Gastrocnemius medialis (tissue), 4 donors: Measurements from ENCODE around the gene MAEA.

Experiments
- POLR2A ChIP-seq, 2 donors: fragments of 450-650 bp; IDR thresholded peaks; one replicate each; pipeline ENCODE4 v1.6.1; 2017; ENCODE audit warnings: antibody characterized with exemption in 2 of 2, mild to moderate bottlenecking in 2 of 2, moderate library complexity in 2 of 2
- TF ChIP-seq, protein P1 (sequence below), 5 experiments: fragments of 450-650 bp in 3 of 5; fragments of 200-600 bp in 2 of 5; sonication (generic) in 2 of 5; IDR thresholded peaks in 4 of 5; conservative IDR thresholded peaks in 1 of 5; 1 replicate in 4 of 5; 2 replicates in 1 of 5; pipeline ENCODE4 v1.5.1; 2016 to 2019; ENCODE audit warnings: antibody characterized with exemption in 5 of 5, mild to moderate bottlenecking in 3 of 5, moderate library complexity in 3 of 5

DNA sequence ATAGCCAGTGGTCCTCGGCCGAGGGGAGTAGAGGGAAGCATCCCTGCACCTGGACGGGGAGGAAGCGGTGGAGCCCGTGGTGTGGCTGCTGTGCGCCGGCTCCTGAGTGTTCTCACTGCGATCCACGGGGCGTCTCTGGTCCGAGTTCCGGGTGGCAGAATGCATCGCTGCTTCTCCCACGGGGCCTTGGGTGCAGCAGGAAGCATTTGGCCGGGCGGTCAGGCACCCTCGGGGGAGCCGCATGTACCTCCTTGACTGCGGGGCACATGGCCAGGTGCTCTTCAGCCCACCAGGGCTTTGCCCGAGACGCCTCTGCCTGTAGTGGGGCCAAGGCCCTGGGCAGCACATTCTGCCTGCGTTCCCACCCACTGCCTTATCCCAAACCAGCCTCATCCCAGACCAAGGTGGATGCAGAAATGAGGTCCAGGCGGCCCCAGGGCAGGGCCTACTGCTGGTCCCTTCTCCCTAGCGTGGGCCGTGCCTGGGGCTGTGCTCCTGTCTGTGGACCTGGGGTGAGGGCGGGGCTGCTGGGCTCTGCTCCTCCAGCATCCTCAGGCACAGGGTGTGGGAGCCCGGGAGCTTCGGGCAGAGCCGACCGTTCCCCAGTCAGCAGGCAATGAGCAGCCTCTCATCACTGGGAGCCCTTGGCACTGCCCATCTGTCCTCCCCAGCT, 89.0 kb downstream of the MAEA start:
- TF ChIP-seq, protein P1, sequence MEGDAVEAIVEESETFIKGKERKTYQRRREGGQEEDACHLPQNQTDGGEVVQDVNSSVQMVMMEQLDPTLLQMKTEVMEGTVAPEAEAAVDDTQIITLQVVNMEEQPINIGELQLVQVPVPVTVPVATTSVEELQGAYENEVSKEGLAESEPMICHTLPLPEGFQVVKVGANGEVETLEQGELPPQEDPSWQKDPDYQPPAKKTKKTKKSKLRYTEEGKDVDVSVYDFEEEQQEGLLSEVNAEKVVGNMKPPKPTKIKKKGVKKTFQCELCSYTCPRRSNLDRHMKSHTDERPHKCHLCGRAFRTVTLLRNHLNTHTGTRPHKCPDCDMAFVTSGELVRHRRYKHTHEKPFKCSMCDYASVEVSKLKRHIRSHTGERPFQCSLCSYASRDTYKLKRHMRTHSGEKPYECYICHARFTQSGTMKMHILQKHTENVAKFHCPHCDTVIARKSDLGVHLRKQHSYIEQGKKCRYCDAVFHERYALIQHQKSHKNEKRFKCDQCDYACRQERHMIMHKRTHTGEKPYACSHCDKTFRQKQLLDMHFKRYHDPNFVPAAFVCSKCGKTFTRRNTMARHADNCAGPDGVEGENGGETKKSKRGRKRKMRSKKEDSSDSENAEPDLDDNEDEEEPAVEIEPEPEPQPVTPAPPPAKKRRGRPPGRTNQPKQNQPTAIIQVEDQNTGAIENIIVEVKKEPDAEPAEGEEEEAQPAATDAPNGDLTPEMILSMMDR (IDR thresholded peaks at IDR 0.05 in 4 of 5, conservative IDR thresholded peaks at IDR 0.05 in 1 of 5) = no peak
- no peak for TF ChIP-seq POLR2A (IDR thresholded peaks at IDR 0.05)
